ENCODE results near the gene EML1.

DNA sequence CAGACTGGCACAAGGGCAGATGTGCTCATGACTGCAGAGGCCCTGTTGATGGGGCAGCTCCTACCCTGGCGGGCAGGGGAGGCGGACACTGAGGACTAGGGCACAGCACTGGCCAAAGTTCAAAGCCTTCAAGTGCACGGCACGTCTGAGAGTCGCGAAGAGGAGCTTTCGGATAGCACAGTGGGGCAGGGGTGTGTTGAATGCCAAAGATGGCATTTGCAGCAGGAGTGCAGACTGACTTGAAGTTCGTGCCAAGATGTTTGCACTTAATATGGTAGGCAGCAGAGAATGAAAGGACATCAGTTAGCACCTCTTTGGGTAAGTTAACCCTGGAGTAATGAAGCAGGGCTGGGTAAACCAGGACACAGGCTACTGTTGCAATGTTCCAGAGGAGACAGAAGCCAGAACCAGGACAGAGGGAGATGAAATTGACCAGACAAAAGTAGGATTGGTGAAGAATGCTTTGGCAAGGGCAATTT, 6.7 kb upstream of the EML1 start:
- TF ChIP-seq CTCF (conservative IDR thresholded peaks at IDR 0.05; ENCODE audit: low read length) = no peak
- TF ChIP-seq EZH2phosphoT487 (IDR thresholded peaks at IDR 0.05; ENCODE audit: borderline replicate concordance, low read depth, low read length) = no peak
